ENCODE results near the gene CDYL.

CDYL gene

DNA sequence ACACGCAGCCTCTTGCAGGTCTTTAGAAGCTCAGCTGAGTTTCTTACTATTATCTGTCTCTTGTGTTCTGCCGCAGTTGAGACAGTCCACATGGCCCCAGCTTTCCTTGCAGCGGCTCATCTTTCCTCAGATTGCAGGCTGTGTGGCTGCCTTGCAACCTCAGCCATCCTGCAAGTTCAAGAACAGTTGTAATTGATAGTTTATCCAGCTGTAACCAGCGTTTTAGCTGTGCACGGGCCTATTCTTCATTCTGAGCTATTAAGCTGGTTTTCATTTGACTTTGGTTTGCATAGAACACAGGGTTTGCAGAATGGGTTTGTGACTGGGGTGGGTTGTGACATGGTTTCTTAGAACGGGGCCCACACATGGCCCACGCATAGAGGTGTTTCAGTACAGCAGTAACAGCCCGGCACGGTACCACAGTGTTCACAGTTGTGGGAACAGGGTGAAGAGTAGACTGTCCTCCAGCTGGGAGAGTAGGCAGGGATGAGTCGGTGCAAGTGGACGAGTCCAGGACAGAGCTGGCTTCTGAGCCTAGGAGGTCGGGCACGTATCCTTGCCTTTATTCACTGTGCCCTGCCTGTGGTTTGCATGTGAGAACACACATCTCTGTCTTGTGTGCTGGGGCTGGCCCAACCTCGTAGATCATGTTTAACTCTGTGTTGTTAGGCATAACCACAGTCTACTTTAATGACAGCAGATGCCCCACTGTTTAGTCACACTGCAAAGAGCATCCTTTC is 138.4 kb downstream of the CDYL start:
- Histone ChIP-seq H3K4me1 (ENCODE audit: low read length) (no peaks in the 10 kb centered on the region), H3K4me2 (ENCODE audit: low read length) (no peak overlapping the region), H3K9me3 (ENCODE audit: insufficient read depth, low read length) (no peaks in the 10 kb centered on the region), H3K79me2 (ENCODE audit: low read length) (peaks cover 25% of the 10 kb centered on the region), H3K9ac (ENCODE audit: low read length) (no peak overlapping the region), H3K36me3 (replicated peaks; ENCODE audit: low read depth, low read length) (no peaks in the 10 kb centered on the region), H4K20me1 (ENCODE audit: insufficient read depth, low read length) (peaks cover 9% of the 10 kb centered on the region; the same call in 1 of the 2 replicates), H3K4me3 (ENCODE audit: low read length) (no peak overlapping the region), H3K27me3 (ENCODE audit: low read depth, low read length) (no peaks in the 10 kb centered on the region), H3K27ac (ENCODE audit: low read length) (no peak overlapping the region), H2AFZ (ENCODE audit: low read depth, low read length) (no peak overlapping the region)
- TF ChIP-seq CTCF (IDR thresholded peaks at IDR 0.05; ENCODE audit: low read depth, low read length), result no peak
- no peak for TF ChIP-seq EZH2phosphoT487 (IDR thresholded peaks at IDR 0.05; ENCODE audit: low read depth)

- Histone ChIP-seq H3K79me2 (ENCODE audit: low read length) (peaks cover 18% of the 10 kb centered on the region), H3K4me2 (ENCODE audit: low read length) (no peak overlapping the region), H2AFZ (ENCODE audit: low read depth, low read length) (no peak overlapping the region), H4K20me1 (ENCODE audit: insufficient read depth, low read length) (peaks cover 9% of the 10 kb centered on the region; the same call in 1 of the 2 replicates), H3K9me3 (ENCODE audit: insufficient read depth, low read length) (no peaks in the 10 kb centered on the region), H3K9ac (ENCODE audit: low read length) (no peak overlapping the region), H3K4me1 (ENCODE audit: low read length) (no peaks in the 10 kb centered on the region), H3K27ac (ENCODE audit: low read length) (no peak overlapping the region), H3K4me3 (ENCODE audit: low read length) (no peak overlapping the region), H3K27me3 (ENCODE audit: low read depth, low read length) (no peaks in the 10 kb centered on the region), H3K36me3 (replicated peaks; ENCODE audit: low read depth, low read length) (no peaks in the 10 kb centered on the region)
- TF ChIP-seq EZH2phosphoT487 (IDR thresholded peaks at IDR 0.05; ENCODE audit: low read depth), result no peak
Measured at GRCh38 chr6:4916954-4917561, 140.9 kb downstream of the CDYL start.

DNA sequence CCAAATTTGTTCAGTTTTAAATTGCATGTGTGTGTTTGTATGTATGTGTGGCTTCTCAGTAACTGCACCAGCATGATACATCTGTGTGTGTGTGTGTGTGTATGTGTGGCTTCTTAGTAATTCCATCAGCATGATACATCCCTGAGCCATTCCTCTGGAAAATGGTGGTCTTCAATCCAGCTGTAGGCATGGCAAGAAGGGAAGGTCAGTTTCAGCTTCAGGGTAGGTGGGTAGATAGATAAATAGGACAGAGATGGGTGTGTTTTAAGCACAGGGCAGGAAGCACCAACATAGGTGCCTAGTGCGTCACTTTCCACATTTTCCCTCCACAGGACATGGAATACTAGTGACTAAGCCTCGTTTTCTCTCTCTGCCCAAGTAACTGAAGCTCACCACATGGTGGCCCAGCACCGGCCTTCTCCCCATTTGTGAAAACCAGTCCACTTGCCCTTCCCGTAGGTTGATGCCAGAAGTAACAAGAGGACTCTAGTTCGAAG is 144.8 kb downstream of the CDYL start:
- Histone ChIP-seq H3K9me3 (ENCODE audit: insufficient read depth, low read length) (no peaks in the 10 kb centered on the region), H4K20me1 (ENCODE audit: insufficient read depth, low read length) (peaks cover 5% of the 10 kb centered on the region; the same call in 1 of the 2 replicates), H3K4me2 (ENCODE audit: low read length) (no peak overlapping the region), H3K36me3 (replicated peaks; ENCODE audit: low read depth, low read length) (peaks cover 14% of the 10 kb centered on the region), H3K9ac (ENCODE audit: low read length) (no peak overlapping the region), H3K4me1 (ENCODE audit: low read length) (peaks cover 10% of the 10 kb centered on the region), H3K27ac (ENCODE audit: low read length) (no peak overlapping the region), H2AFZ (ENCODE audit: low read depth, low read length) (no peak overlapping the region), H3K4me3 (ENCODE audit: low read length) (no peak overlapping the region), H3K27me3 (ENCODE audit: low read depth, low read length) (no peaks in the 10 kb centered on the region), H3K79me2 (ENCODE audit: low read length) (peaks cover 34% of the 10 kb centered on the region)
- TF ChIP-seq EZH2phosphoT487 (IDR thresholded peaks at IDR 0.05; ENCODE audit: low read depth), result no peak
- TF ChIP-seq CTCF (IDR thresholded peaks at IDR 0.05; ENCODE audit: low read depth, low read length), result no peak

GRCh38 chr6:4922488-4923037 is 146.4 kb downstream of the CDYL start:
- Histone ChIP-seq H3K4me2 (ENCODE audit: low read length) (no peak overlapping the region), H3K4me3 (ENCODE audit: low read length) (no peak overlapping the region), H3K9ac (ENCODE audit: low read length) (no peak overlapping the region), H3K36me3 (replicated peaks; ENCODE audit: low read depth, low read length) (peaks cover 14% of the 10 kb centered on the region), H3K27me3 (ENCODE audit: low read depth, low read length) (no peaks in the 10 kb centered on the region), H4K20me1 (ENCODE audit: insufficient read depth, low read length) (peaks cover 5% of the 10 kb centered on the region; the same call in 1 of the 2 replicates), H3K4me1 (ENCODE audit: low read length) (peaks cover 10% of the 10 kb centered on the region), H2AFZ (ENCODE audit: low read depth, low read length) (no peak overlapping the region), H3K9me3 (ENCODE audit: insufficient read depth, low read length) (no peaks in the 10 kb centered on the region), H3K27ac (ENCODE audit: low read length) (no peak overlapping the region), H3K79me2 (ENCODE audit: low read length) (peaks cover 31% of the 10 kb centered on the region)
- TF ChIP-seq EZH2phosphoT487 (IDR thresholded peaks at IDR 0.05; ENCODE audit: low read depth), result no peak
- no peak for TF ChIP-seq CTCF (IDR thresholded peaks at IDR 0.05; ENCODE audit: low read depth, low read length)

Data from OCI-LY3 (cell line).